Aorta (tissue), 5 donors: ENCODE measurements around the gene NTM. TPM values are rescaled to one million over a fixed set of nuclear protein-coding genes. Genes with fewer than 3 reads are reported as not detected.

Experiments used
- ATAC-seq: fragments of 200-7000 bp; cut with Tn5 transposase; one replicate; pipeline ENCODE4 v1.9.1; 2022; ENCODE audit warnings: moderate library complexity; ENCODE audit not compliant: low FRiP score
- DNase-seq, 2 donors: peaks; one replicate each; pipeline ENCODE4 v3.0.0-alpha.2; 2020
- H3K27ac ChIP-seq, 2 donors: one replicate each; pipeline ENCODE4 v1.5.1; 2013; ENCODE audit warnings: low read length in 2 of 2, mild to moderate bottlenecking in 2 of 2, moderate library complexity in 2 of 2, control low read depth in 1 of 2, inconsistent platforms in 1 of 2, low read depth in 1 of 2
- H3K27me3 ChIP-seq, 2 donors: one replicate each; pipeline ENCODE4 v1.6.1; 2013; ENCODE audit warnings: control low read depth in 1 of 2, low read length in 1 of 2, mild to moderate bottlenecking in 1 of 2, moderate library complexity in 1 of 2; ENCODE audit not compliant: insufficient read depth in 2 of 2, control insufficient read depth in 1 of 2
- H3K36me3 ChIP-seq, 2 donors: one replicate each; pipeline ENCODE4 v1.6.1; 2013; ENCODE audit warnings: control low read depth in 1 of 2, low read length in 1 of 2, mild to moderate bottlenecking in 1 of 2; ENCODE audit not compliant: insufficient read depth in 2 of 2, control insufficient read depth in 1 of 2
- H3K4me1 ChIP-seq, 2 donors: one replicate each; pipeline ENCODE4 v1.6.1; 2013; ENCODE audit warnings: low read length in 2 of 2, control low read depth in 1 of 2, mild to moderate bottlenecking in 1 of 2, moderate library complexity in 1 of 2; ENCODE audit not compliant: insufficient read depth in 2 of 2, control insufficient read depth in 1 of 2
- H3K4me3 ChIP-seq, 2 donors: one replicate each; pipeline ENCODE4 v1.5.1; 2013; ENCODE audit warnings: low read length in 2 of 2, control low read depth in 1 of 2, mild to moderate bottlenecking in 1 of 2
- H3K9me3 ChIP-seq: one replicate; pipeline ENCODE4 v1.6.1; 2013; ENCODE audit warnings: mild to moderate bottlenecking, low read length; ENCODE audit not compliant: control insufficient read depth
- WGBS, 2 donors: extraction: QIAGEN DNeasy Blood & Tissue Kit; methylation state at CpG; one replicate each; pipeline ENCODE4 v1.1.7; 2013; 5-methylcytosine and 5-hydroxymethylcytosine counted together
- intact Hi-C, 2 donors: fragments of 100-400 bp; cut with DNase I; formaldehyde crosslinking; loops; one replicate each; pipeline versions ENCODE4 v1.14.2 to v1.15.0; 2022
- polyA plus RNA-seq, 2 donors: library from polyadenylated mRNA; stranded (reverse); fragments of 200-250 nt; gene quantifications; one replicate each; pipeline ENCODE4 v1.2.3, GENCODE V29; 2013
- total RNA-seq, 2 donors: library from RNA; stranded (reverse); fragmentation: NEBNext Ultra II Directional; extraction: Animal tissue kit (Norgen Biotek cat#: 25700); gene quantifications; one replicate each; pipeline ENCODE4 v1.2.1, GENCODE V29; 2021
- donor health status: healthy with polysubstance abuse.
- donor health status: Bipolar disorder and iron deficiency.
- donor health status: DM: no; HTN: no; CAD: no.
- donor health status: DM: no; HTN: no; CAD: no.
- donor health status: DM: yes; HTN: yes; CAD: no.

Gene NTM
- total and polyA plus RNA-seq, 4 donors = 0.28 to 5.3 (median 1.9) TPM; not detected in 1

- ATAC-seq = no peak
- intact Hi-C loops = no loop called here
- Histone ChIP-seq H3K9me3 (no peaks in the 10 kb centered on the region), H3K4me3 (no peak overlapping the region), H3K27ac (no peak overlapping the region), H3K4me1 (no peaks in the 10 kb centered on the region), H3K27me3 (no peaks in the 10 kb centered on the region), H3K36me3 (no peaks in the 10 kb centered on the region)
- no peak for DNase-seq
- WGBS, 2 donors = 80 to 86% methylated on average over 11 of the region's 11 CpGs
Measured at GRCh38 chr11:131841925-131842635, 471.7 kb downstream of the NTM start.

DNA sequence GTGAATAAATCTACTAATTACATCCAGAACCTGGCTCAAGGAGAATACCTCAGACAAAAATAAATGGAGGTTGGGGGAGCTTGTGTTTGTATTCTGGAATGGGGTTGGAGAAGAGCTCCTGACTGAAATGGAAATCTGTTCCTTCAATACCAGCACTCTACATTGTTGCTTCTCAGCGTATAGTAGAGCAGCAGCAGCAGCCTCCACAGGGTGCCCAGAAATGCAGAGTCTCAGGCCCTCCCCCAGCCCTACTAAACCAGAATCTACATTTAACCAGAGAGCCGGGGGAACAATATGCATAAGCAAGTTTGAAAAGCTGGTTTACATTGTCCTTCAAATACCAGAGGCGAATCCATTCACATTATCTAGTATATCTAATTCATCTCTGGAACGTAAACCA is 474.8 kb downstream of the NTM start:
- intact Hi-C loops = no loop called here
- no peak overlapping the region for H3K4me3 ChIP-seq
- 34 to 41% methylated on average over 4 of the region's 4 CpGs for WGBS, 2 donors
- H3K9me3 ChIP-seq = no peaks in the 10 kb centered on the region
- no peak overlapping the region for H3K27ac ChIP-seq
- H3K4me1 ChIP-seq = no peaks in the 10 kb centered on the region
- no peaks in the 10 kb centered on the region for H3K36me3 ChIP-seq
- no peak for DNase-seq
- no peaks in the 10 kb centered on the region for H3K27me3 ChIP-seq
- no peak for ATAC-seq

DNA sequence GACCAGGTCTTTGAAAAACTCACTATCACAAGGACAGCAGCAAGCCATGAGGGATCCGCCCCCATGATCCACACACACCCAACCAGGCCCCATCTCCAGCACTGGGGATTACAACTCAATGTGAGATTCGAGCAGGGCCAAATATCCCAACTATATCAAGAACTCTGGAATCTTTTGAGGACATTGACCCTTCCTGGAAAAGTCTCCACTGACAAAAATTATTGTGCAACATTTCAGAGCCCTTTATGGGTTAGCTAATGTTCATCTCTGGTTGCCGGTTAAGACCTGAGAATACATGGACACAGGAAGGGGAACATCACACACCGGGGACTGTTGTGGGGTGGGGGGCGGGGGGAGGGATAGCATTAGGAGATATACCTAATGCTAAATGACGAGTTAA is 479.1 kb downstream of the NTM start:
- H3K27ac ChIP-seq = no peak overlapping the region
- no peaks in the 10 kb centered on the region for H3K4me1 ChIP-seq
- no peak for DNase-seq
- no peaks in the 10 kb centered on the region for H3K27me3 ChIP-seq
- intact Hi-C loops = no loop called here
- WGBS, 2 donors = 77 to 81% methylated on average over 5 to 6 of the region's 6 CpGs
- ATAC-seq = no peak
- no peak overlapping the region for H3K4me3 ChIP-seq
- no peaks in the 10 kb centered on the region for H3K36me3 ChIP-seq
- no peaks in the 10 kb centered on the region for H3K9me3 ChIP-seq

DNA sequence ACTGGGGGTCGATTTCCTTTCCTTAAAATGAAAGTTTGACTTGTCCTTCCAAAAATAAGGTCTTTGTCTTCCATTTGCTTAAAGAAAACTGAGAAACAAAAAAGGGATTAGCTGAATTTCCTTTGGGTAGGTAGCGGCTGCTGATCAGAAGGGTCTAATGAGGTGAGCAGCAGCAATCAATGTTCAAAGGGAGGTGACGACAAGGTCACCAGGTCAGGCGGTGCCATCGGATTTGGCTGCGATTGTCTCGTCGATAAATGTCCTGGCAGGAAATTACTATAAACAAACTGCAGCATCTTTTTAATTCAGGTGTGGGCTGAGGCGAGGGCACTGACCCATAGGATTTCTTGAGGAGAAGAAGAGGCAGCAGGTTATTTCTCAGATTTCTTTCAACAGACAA is 480.1 kb downstream of the NTM start:
- DNase-seq (no peak), ATAC-seq (no peak)
- no peak overlapping the region for H3K27ac ChIP-seq
- H3K4me3 ChIP-seq = no peak overlapping the region
- 64 to 66% methylated on average over 9 of the region's 9 CpGs for WGBS, 2 donors
- no peaks in the 10 kb centered on the region for H3K27me3 ChIP-seq
- H3K9me3 ChIP-seq = no peaks in the 10 kb centered on the region
- H3K36me3 ChIP-seq = no peaks in the 10 kb centered on the region
- H3K4me1 ChIP-seq = no peaks in the 10 kb centered on the region
- intact Hi-C loops = no loop called here

- Histone ChIP-seq H3K27me3 (no peaks in the 10 kb centered on the region), H3K36me3 (no peaks in the 10 kb centered on the region), H3K4me3 (no peak overlapping the region), H3K27ac (no peak overlapping the region), H3K4me1 (no peaks in the 10 kb centered on the region), H3K9me3 (no peaks in the 10 kb centered on the region)
- DNase-seq = no peak
- intact Hi-C loops = no loop called here
- 24 to 33% methylated on average over 7 of the region's 7 CpGs for WGBS, 2 donors
- ATAC-seq = no peak
Measured at GRCh38 chr11:131851964-131852755, 481.7 kb downstream of the NTM start.

- DNase-seq = no peak
- no peaks in the 10 kb centered on the region for H3K27me3 ChIP-seq
- H3K27ac ChIP-seq = no peak overlapping the region
- no peaks in the 10 kb centered on the region for H3K36me3 ChIP-seq
- 88 to 90% methylated on average over 3 of the region's 3 CpGs for WGBS, 2 donors
- no peak for ATAC-seq
- no peaks in the 10 kb centered on the region for H3K4me1 ChIP-seq
- intact Hi-C loops = no loop called here
- H3K9me3 ChIP-seq = no peaks in the 10 kb centered on the region
- no peak overlapping the region for H3K4me3 ChIP-seq
Measured at GRCh38 chr11:131852757-131853156, 482.3 kb downstream of the NTM start.

- Histone ChIP-seq H3K27me3 (no peaks in the 10 kb centered on the region), H3K36me3 (no peaks in the 10 kb centered on the region), H3K4me1 (no peaks in the 10 kb centered on the region), H3K27ac (no peak overlapping the region), H3K4me3 (no peak overlapping the region), H3K9me3 (no peaks in the 10 kb centered on the region)
- ATAC-seq = no peak
- WGBS, 2 donors = 82 to 87% methylated on average over 4 of the region's 4 CpGs
- intact Hi-C loops = no loop called here
- DNase-seq = no peak
Measured at GRCh38 chr11:131854391-131854790, 484.0 kb downstream of the NTM start.

GRCh38 chr11:131855320-131855719 is 484.9 kb downstream of the NTM start:
- Histone ChIP-seq H3K27ac (no peak overlapping the region), H3K9me3 (no peaks in the 10 kb centered on the region), H3K27me3 (no peaks in the 10 kb centered on the region), H3K4me3 (no peak overlapping the region), H3K4me1 (no peaks in the 10 kb centered on the region), H3K36me3 (no peaks in the 10 kb centered on the region)
- intact Hi-C loops = no loop called here
- ATAC-seq (no peak), DNase-seq (no peak)

- no peaks in the 10 kb centered on the region for H3K36me3 ChIP-seq
- H3K4me3 ChIP-seq = no peak overlapping the region
Measured at GRCh38 chr11:131857246-131857645, 486.8 kb downstream of the NTM start.

More at GRCh38 chr11:131857246-131857645, 486.8 kb downstream of the NTM start:
- intact Hi-C loops = no loop called here
- DNase-seq (no peak), ATAC-seq (no peak)
- no peaks in the 10 kb centered on the region for H3K9me3 ChIP-seq
- 57 to 68% methylated on average over 5 of the region's 5 CpGs for WGBS, 2 donors
- no peaks in the 10 kb centered on the region for H3K27me3 ChIP-seq
- no peak overlapping the region for H3K27ac ChIP-seq
- no peaks in the 10 kb centered on the region for H3K4me1 ChIP-seq
